ENCODE results near the gene CKB.

CKB gene

GRCh38 chr14:103509864-103510723 is 12.5 kb downstream of the CKB start:
- no peak for TF ChIP-seq CTCF (conservative IDR thresholded peaks at IDR 0.05; ENCODE audit: low read depth, low read length)
- DNase-seq (ENCODE audit: low read depth): no peak

GRCh38 chr14:103508521-103509329 is 13.9 kb downstream of the CKB start:
- TF ChIP-seq CTCF (conservative IDR thresholded peaks at IDR 0.05; ENCODE audit: low read depth, low read length): no peak
- no peak for DNase-seq (ENCODE audit: low read depth)
- H3K4me3 ChIP-seq (ENCODE audit: low read length): no peak overlapping the region

More at GRCh38 chr14:103509864-103510723, 12.5 kb downstream of the CKB start:
- no peak overlapping the region for H3K4me3 ChIP-seq (ENCODE audit: low read length)

- H3K4me3 ChIP-seq (ENCODE audit: low read length): no peak overlapping the region
- TF ChIP-seq CTCF (conservative IDR thresholded peaks at IDR 0.05; ENCODE audit: low read depth, low read length): no peak
- no peak for DNase-seq (ENCODE audit: low read depth)
Measured at GRCh38 chr14:103507751-103508150, 14.9 kb downstream of the CKB start.

DNA sequence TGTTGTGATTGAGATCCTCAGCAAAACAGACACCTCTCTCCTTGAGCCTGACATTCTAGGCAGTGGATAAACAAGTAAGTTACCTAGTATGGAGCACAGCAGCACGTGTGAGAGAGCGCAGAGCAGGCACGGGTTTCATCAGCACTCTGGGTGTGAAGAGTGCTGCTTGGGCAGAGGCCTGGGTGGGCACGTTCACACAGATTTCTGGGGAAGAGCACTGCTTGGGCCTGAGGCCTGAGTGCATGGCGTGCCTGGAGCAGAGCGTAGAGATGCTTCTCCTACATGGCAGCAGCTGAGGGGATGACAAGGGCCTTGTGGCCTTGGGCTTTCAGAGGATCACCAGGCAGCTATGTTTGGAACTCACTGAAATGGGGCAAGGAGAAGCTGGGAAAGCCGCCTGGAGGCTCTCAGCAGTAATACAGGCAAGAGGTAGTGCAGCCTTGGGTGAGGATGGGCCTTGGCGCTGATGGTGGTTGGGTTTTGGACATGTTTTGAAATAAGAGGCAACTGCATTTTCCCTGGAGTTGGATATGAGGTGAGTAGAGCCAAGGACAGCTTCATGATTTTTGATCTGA is 17.6 kb downstream of the CKB start:
- H3K4me3 ChIP-seq (ENCODE audit: low read length): no peak overlapping the region
- DNase-seq (ENCODE audit: low read depth): no peak
- peak; percentile 20 for TF ChIP-seq CTCF (conservative IDR thresholded peaks at IDR 0.05; ENCODE audit: low read depth, low read length)

- H3K4me3 ChIP-seq (ENCODE audit: low read length): no peak overlapping the region
- no peak for DNase-seq (ENCODE audit: low read depth)
- no peak for TF ChIP-seq CTCF (conservative IDR thresholded peaks at IDR 0.05; ENCODE audit: low read depth, low read length)
Measured at GRCh38 chr14:103503296-103503695, 19.3 kb downstream of the CKB start.

- no peak overlapping the region for H3K4me3 ChIP-seq (ENCODE audit: low read length)
- no peak for DNase-seq (ENCODE audit: low read depth)
- no peak for TF ChIP-seq CTCF (conservative IDR thresholded peaks at IDR 0.05; ENCODE audit: low read depth, low read length)
Measured at GRCh38 chr14:103502877-103503276, 19.8 kb downstream of the CKB start.
